NCI-H748 treated with DMSO at 0.1 percent for 48 hours (cell line): ENCODE results near the gene HDGFL1.

Experiments used
- DNase-seq: peaks from one replicate; lab custom pipeline; 2025; lab: John Stamatoyannopoulos, UW

Gene HDGFL1

GRCh38 chr6:22569281-22570184, at the start of gene HDGFL1:
Gene HDGFL1, plus strand, starts transcription at chr6:22569566. Its CDS starts 10 bp downstream, at chr6:22569576.
- DNase-seq: no peak

DNA sequence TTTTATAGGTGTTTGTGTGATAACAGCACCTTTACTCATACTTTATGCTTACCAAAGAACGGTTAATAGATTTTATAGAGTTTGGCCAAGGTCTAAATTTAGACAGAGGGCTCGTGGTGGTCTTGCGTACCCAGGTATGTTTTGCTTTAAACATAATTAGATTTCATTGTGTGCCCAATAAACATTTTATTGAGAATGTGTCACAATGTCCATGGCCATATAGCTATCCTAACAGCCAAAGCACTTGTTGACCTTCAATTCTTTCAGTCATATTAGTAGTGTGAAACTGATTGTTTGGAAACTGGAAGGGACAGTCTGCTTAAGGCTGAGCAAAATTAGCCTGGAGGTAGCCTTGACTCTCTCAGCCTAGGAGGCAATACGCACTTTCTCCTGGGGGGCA, 48.3 kb upstream of the HDGFL1 start:
- DNase-seq: no peak

- DNase-seq: no peak
These were observed 42.6 kb upstream of the HDGFL1 start for GRCh38 chr6:22526736-22527135.

DNA sequence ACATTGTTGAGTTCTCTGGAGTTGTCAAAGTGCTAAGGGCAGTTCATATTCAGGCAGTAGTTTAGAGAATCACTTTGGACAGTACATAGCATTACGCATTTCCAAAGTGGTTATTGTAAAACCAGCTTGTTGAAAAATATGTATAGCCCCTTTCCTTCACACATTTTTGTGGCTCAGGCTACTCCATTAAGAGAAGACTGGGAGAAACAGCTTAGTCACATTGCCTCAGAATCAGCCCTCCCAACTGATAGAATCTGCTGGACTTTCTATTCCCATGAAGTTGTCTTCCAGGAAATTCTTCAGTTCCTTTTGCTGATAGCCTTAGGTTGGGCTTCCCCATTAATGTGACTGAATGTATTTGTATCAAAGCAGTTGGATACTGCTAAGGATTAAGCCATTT, 39.5 kb upstream of the HDGFL1 start:
- DNase-seq: no peak

DNA sequence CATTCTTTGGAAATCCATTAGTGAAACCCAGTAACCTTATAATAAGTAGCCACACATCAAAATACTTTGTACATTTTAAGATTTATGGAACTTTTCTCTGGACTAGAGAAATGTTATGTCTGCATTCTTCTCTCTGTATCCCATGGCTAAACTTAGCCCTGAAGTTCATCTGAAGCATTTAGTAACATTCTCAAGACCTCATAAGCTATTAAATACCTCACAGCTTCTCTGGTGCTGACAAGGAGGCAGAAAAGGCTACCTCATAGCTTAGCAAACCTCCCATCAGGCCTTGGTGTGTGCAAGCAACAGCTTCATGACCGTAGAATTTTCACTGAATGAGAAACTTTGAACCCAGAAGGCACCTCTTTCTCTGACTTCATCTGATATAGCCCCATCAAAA, 38.9 kb upstream of the HDGFL1 start:
- no peak for DNase-seq

GRCh38 chr6:22536122-22536521, 33.2 kb upstream of the HDGFL1 start:
- DNase-seq: no peak

- DNase-seq: no peak
These were observed 24.9 kb upstream of the HDGFL1 start for GRCh38 chr6:22544476-22544875.

DNA sequence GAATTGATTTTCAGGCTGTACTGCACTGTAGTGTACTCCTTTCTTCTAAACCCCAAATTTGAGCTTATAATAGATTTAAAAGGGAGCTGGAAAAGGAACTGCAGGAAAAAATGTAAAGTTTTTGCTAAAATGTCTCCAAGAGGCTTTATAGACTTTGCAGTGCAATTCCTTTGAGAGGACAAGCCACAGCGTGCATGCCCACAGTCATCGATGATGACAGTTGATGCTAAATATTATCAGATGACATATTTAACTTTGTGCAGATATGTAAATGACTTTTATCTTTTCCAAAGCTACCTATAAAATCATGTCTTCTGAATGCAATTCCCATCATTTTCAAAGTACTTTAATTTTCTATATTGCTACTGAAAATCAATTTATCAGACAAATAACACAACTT, 24.3 kb upstream of the HDGFL1 start:
- DNase-seq: no peak

GRCh38 chr6:22546236-22546635, 23.1 kb upstream of the HDGFL1 start:
- no peak for DNase-seq

- no peak for DNase-seq
These were observed 18.2 kb upstream of the HDGFL1 start for GRCh38 chr6:22550971-22551670.

DNA sequence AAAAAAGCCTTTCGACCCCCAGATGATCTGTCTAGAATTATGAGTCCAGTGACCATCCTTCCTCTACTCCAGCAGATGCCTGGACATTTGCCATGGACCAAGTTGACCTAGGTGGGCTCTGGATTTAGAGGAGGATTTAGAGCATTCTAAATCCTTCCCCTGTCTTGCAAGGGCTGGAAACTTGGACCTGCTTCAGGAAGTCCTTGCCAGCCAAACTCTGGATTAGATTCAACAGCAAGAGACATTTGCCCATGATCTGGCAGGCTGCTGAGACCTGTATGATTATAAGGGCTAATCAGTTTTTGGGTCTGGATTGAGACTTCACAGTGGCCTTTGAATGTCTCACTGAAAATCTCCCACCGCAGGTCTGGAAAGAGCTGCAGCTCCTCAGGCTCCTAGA, 13.1 kb upstream of the HDGFL1 start:
- DNase-seq: no peak

- DNase-seq: no peak
These were observed 12.4 kb upstream of the HDGFL1 start for GRCh38 chr6:22557007-22557406.

DNA sequence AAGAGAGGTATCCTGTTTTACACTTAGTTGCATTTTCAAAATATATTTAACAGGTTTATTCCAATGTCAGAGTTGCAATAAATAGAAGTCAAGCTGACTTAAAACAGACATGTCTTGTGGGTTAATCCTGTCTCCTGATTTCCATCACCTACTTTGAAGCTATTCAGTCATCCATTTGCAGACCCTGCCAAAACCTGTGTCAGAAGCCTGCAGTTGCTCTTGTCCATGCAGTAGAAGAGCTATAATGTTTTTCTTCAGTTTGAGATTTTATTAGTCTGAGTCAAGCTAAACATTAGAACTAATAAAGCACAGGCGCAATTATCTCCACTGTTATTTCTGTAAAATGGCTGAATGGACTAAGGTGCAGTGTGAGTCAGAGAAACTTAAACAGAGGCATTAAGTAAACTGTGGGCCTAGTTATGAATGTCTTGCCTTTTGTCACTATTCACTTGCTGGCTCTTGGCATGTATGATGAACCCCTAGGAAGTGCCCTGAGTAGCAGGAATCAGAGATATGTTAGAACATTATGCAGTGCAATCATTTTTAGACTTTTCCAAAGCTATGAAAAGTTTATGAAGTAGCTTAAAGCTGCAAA, 11.0 kb upstream of the HDGFL1 start:
- DNase-seq: no peak

- DNase-seq: no peak
These were observed 512 bp upstream of the HDGFL1 start for GRCh38 chr6:22568854-22569253.

DNA sequence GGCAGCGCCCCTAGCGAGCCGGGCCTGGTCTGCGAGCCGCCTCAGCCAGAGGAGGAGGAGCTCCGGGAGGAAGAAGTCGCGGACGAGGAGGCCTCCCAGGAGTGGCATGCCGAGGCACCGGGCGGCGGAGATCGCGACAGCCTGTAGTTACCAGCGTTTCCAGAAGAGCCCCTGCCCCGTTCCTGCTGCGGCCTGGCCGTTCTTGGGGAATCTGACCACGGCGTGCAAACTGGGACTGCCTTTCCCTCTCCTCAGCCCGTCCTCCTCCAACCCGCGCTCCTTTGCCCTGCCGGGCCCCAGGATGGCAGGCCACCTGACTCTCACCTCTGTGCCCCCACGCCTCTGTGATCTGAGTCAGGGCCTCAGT, 802 bp downstream of the HDGFL1 start:
- no peak for DNase-seq

GRCh38 chr6:22575190-22575589, 5.8 kb downstream of the HDGFL1 start:
- no peak for DNase-seq

DNA sequence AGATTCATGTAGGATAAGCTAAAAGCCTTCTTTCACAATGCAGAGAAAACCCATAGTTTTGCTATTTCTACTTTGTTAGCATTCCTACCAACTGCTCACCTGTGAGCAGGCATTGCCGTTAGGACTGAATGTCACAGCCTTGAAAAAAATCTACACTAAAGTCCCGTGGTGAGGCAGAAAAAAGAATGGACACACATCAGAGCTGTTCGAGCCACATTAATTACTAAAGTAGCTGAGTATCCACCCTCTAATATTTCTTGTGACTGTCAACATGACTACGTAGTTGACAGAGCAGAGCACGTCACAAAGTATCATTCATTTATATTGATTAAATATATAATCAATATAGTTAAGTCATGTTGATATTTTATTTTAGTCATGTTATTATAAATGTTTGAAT, 10.1 kb downstream of the HDGFL1 start:
- no peak for DNase-seq

GRCh38 chr6:22580337-22580736, 11.0 kb downstream of the HDGFL1 start:
- no peak for DNase-seq

DNA sequence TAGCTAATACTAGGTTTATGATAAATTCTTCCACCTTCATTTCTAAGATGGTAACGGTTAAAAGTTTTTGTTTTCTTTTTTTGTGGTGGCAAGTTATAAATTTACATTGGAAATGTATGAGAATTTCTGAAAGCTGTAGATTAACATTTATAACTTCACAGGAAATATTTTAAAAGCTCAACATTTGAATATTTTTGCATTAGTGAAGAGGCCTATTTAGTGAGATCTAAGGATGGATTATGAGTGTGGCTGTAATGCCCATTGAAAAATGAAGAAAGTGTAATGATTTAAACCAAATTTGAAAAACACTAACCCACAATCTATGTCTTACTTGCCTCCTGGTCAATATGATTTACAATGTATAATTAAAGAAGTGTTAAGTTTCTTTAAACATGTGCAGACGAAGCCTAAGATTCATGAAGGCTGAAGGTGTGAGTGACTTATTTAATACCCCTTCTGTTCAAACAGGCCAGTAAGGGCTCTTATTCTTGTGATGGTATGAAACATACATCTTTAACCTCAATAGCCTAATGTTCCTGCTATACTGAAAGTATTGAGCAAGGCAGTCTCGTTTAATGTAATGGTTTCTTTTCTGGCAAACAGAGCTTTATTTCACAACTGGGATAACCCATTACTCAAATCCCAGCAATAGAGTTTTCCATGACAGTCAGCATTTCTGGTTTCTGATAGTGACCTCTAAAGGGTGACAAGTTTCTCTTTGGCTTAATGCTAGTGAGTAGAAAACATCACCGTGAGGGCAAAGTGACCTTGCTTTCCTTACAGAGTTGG, 13.2 kb downstream of the HDGFL1 start:
- no peak for DNase-seq

DNA sequence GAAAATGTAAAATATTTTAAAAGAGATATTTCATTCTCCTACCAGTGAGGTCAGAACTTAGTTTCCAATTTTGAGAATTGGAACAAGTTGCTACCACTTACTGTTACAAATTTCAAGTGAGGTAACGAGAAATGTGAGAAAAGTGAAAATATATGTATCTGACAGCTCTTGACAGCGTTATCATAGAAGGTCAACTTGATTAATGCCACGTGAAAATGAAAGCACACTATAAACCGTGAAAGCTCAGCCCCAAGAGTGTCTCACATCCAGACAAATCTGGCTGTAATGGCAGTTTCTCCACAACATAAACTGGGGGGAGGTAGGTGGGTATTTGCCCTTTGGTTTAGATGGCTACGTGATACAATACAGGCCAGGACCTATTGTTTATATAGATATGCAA, 13.9 kb downstream of the HDGFL1 start:
- DNase-seq: no peak

DNA sequence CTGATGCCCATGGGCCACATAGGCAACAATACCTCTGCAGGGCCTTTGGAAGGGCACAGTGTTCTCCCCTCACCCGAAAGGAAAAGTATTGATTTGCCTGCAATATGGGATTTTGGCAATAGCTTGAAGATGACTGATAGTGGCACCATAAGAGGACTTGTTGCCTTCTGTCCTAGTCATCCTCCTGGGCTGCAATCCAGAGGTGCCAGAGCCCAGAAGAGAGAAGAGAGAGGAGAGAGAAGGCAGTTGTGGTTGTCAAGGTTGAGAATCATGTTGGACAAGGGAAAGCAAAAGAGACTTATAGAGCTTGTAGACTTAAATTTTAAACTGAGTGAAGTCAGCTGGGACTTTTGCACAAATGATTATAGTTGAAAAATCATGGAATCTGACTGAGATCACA, 14.6 kb downstream of the HDGFL1 start:
- DNase-seq: no peak

DNA sequence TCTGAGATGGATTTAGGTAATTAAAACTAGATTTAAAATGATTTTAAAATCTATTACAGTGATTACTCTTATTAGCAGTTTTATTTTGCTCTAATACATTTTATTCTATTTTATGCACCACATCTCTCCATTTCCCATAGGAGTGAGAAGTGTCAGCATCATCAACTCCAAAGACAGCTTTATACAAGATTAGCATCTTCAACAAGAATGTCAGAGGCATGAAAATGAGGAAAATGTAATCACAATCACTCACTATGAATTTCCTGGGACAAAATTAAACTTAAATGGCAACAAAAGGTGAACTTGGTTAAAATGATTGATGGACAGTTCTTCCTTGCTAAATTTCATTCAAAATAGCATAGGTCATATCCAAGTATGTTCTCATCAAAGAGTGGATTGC, 19.8 kb downstream of the HDGFL1 start:
- DNase-seq: no peak
